NCI-H1092 treated with DMSO at 0.1 percent for 48 hours (cell line): ENCODE results near the gene GFM1.

Experiments
- DNase-seq: peaks from one replicate; lab custom pipeline; 2025; lab: John Stamatoyannopoulos, UW

Gene GFM1

GRCh38 chr3:158644345-158644908, at the start of gene GFM1:
GFM1 (plus strand) TSS chr3:158644527; CDS start chr3:158644635, 108 bp downstream.
- DNase-seq, result peak; percentile 98

- no peak for DNase-seq
Observed at GRCh38 chr3:158600787-158601186, 43.5 kb upstream of the GFM1 start.

- DNase-seq, result no peak
Observed at GRCh38 chr3:158602227-158602626, 42.1 kb upstream of the GFM1 start.

GRCh38 chr3:158617982-158618875, 26.1 kb upstream of the GFM1 start:
- DNase-seq, result no peak

GRCh38 chr3:158625881-158626280, 18.4 kb upstream of the GFM1 start:
- no peak for DNase-seq

- no peak for DNase-seq
Observed at GRCh38 chr3:158631981-158632380, 12.3 kb upstream of the GFM1 start.

- DNase-seq, result no peak
Observed at GRCh38 chr3:158640646-158641045, 3.7 kb upstream of the GFM1 start.

- no peak for DNase-seq
Observed at GRCh38 chr3:158642005-158642404, 2.3 kb upstream of the GFM1 start.

- no peak for DNase-seq
Observed at GRCh38 chr3:158642474-158643210, 1.7 kb upstream of the GFM1 start.

GRCh38 chr3:158649791-158650190, 5.5 kb downstream of the GFM1 start:
- no peak for DNase-seq

- no peak for DNase-seq
Observed at GRCh38 chr3:158651192-158651591, 6.9 kb downstream of the GFM1 start.

- DNase-seq, result no peak
Observed at GRCh38 chr3:158652463-158652862, 8.1 kb downstream of the GFM1 start.

- no peak for DNase-seq
Observed at GRCh38 chr3:158658889-158659288, 14.6 kb downstream of the GFM1 start.

- no peak for DNase-seq
Observed at GRCh38 chr3:158659454-158660237, 15.3 kb downstream of the GFM1 start.

- no peak for DNase-seq
Observed at GRCh38 chr3:158660711-158661110, 16.4 kb downstream of the GFM1 start.

- DNase-seq, result no peak
Observed at GRCh38 chr3:158663246-158663645, 18.9 kb downstream of the GFM1 start.

- no peak for DNase-seq
Observed at GRCh38 chr3:158663832-158664231, 19.5 kb downstream of the GFM1 start.

- no peak for DNase-seq
Observed at GRCh38 chr3:158666416-158666815, 22.1 kb downstream of the GFM1 start.

GRCh38 chr3:158668506-158668905, 24.2 kb downstream of the GFM1 start:
- DNase-seq, result no peak

- DNase-seq, result no peak
Observed at GRCh38 chr3:158671821-158672214, 27.5 kb downstream of the GFM1 start.

GRCh38 chr3:158672215-158673176, 28.2 kb downstream of the GFM1 start, which contains the start of gene LXN:
LXN (minus strand) TSS chr3:158672648; CDS start chr3:158672478, 170 bp downstream.
- no peak for DNase-seq
